DOHH2 (cell line): ENCODE measurements around the gene RBP5.

Experiments used
- H3F3A ChIP-seq: fragments of 200-600 bp; sonication (generic), shearing (Covaris generic); 2 replicates; pipeline ENCODE4 v1.6.0; 2016; ENCODE audit warnings: antibody characterized with exemption, mild to moderate bottlenecking; ENCODE audit not compliant: control insufficient read depth, insufficient read depth
- H3K27ac ChIP-seq: fragments of 200-600 bp; sonication (generic); 2 replicates; pipeline ENCODE4 v1.5.1; 2014; ENCODE audit warnings: low read depth, mild to moderate bottlenecking, low read length, moderate library complexity
- H3K27me3 ChIP-seq: fragments of 200-600 bp; sonication (generic); 2 replicates; pipeline ENCODE4 v1.6.1; 2014; ENCODE audit warnings: mild to moderate bottlenecking, low read length, mixed read lengths; ENCODE audit not compliant: control insufficient read depth
- H3K36me3 ChIP-seq: fragments of 200-600 bp; sonication (generic); 2 replicates; pipeline ENCODE4 v1.6.1; 2014; ENCODE audit warnings: mild to moderate bottlenecking, low read length, moderate library complexity, mixed read lengths; ENCODE audit not compliant: control insufficient read depth
- H3K4me1 ChIP-seq: fragments of 200-600 bp; sonication (generic); 2 replicates; pipeline ENCODE4 v1.6.1; 2014; ENCODE audit warnings: mild to moderate bottlenecking, low read length, mixed read lengths; ENCODE audit not compliant: control insufficient read depth
- H3K4me2 ChIP-seq: fragments of 200-600 bp; sonication (generic); 2 replicates; pipeline ENCODE4 v1.6.0; 2014; ENCODE audit warnings: mild to moderate bottlenecking, low read length, moderate library complexity
- H3K4me3 ChIP-seq: fragments of 200-600 bp; sonication (generic); 2 replicates; pipeline ENCODE4 v1.5.1; 2014; ENCODE audit warnings: mild to moderate bottlenecking, low read length, mixed read lengths
- H3K79me2 ChIP-seq: fragments of 200-600 bp; sonication (generic); 2 replicates; pipeline ENCODE4 v1.6.1; 2014; ENCODE audit warnings: mild to moderate bottlenecking, low read length, mixed read lengths; ENCODE audit not compliant: control insufficient read depth
- H3K9me2 ChIP-seq: fragments of 200-600 bp; sonication (generic); replicated peaks from 2 replicates; pipeline ENCODE4 v1.6.1; 2014; ENCODE audit warnings: mild to moderate bottlenecking, low read length, mixed read lengths; ENCODE audit not compliant: control insufficient read depth
- H3K9me3 ChIP-seq: fragments of 200-600 bp; sonication (generic); 2 replicates; pipeline ENCODE4 v1.6.1; 2014; ENCODE audit warnings: antibody characterized with exemption, low read length, mixed read lengths; ENCODE audit not compliant: control insufficient read depth, insufficient read depth
- H4K20me1 ChIP-seq: fragments of 200-600 bp; sonication (generic); 2 replicates; pipeline ENCODE4 v1.6.0; 2014; ENCODE audit warnings: low read depth, mild to moderate bottlenecking, antibody characterized with exemption, low read length, moderate library complexity; ENCODE audit not compliant: control insufficient read depth, insufficient read depth
- CTCF ChIP-seq: fragments of 200-600 bp; sonication (generic); IDR thresholded peaks from one replicate; pipeline ENCODE4 v1.5.1; 2014; ENCODE audit warnings: antibody characterized with exemption, mild to moderate bottlenecking, low read depth, low read length; ENCODE audit not compliant: poor library complexity, severe bottlenecking
- EZH2phosphoT487 ChIP-seq: fragments of 200-600 bp; sonication (generic); IDR thresholded peaks from 2 replicates; pipeline ENCODE4 v1.6.1; 2017; ENCODE audit warnings: borderline replicate concordance, mild to moderate bottlenecking, antibody characterized with exemption, low read length, moderate library complexity, mixed read lengths

The RBP5 gene

GRCh38 chr12:7134396-7135166 lies 5.9 kb upstream of the RBP5 start:
- Histone ChIP-seq H3K4me2 (no peak overlapping the region), H3K27me3 (peaks cover 31% of the 10 kb centered on the region), H3K27ac (no peak overlapping the region), H3K4me3 (no peak overlapping the region), H4K20me1 (no peaks in the 10 kb centered on the region), H3F3A (no peaks in the 10 kb centered on the region), H3K9me3 (no peaks in the 10 kb centered on the region), H3K4me1 (peaks cover 17% of the 10 kb centered on the region), H3K9me2 (no peaks in the 10 kb centered on the region), H3K36me3 (no peaks in the 10 kb centered on the region), H3K79me2 (no peaks in the 10 kb centered on the region)
- TF ChIP-seq CTCF (no peak), EZH2phosphoT487 (no peak)

GRCh38 chr12:7131502-7131866 lies 2.8 kb upstream of the RBP5 start:
- Histone ChIP-seq H3K79me2 (no peaks in the 10 kb centered on the region), H4K20me1 (no peaks in the 10 kb centered on the region), H3K36me3 (no peaks in the 10 kb centered on the region), H3K9me2 (no peaks in the 10 kb centered on the region), H3K4me1 (peaks cover 19% of the 10 kb centered on the region), H3K27me3 (peaks cover 45% of the 10 kb centered on the region), H3F3A (no peaks in the 10 kb centered on the region), H3K4me2 (no peak overlapping the region), H3K9me3 (no peaks in the 10 kb centered on the region), H3K27ac (no peak overlapping the region), H3K4me3 (no peak overlapping the region)
- no peak for TF ChIP-seq EZH2phosphoT487
- TF ChIP-seq CTCF, result no peak

- H3K9me3 ChIP-seq, result no peaks in the 10 kb centered on the region
- peaks cover 19% of the 10 kb centered on the region for H3K4me1 ChIP-seq
- TF ChIP-seq CTCF (no peak), EZH2phosphoT487 (0 out of 2 replicates have a peak, but pooled peaks have one; percentile 21)
- H3K4me2 ChIP-seq, result peak overlapping the region; percentile 72
- no peaks in the 10 kb centered on the region for H3K36me3 ChIP-seq
- H3K4me3 ChIP-seq, result peak overlapping the region; percentile 70
- H4K20me1 ChIP-seq, result no peaks in the 10 kb centered on the region
- no peaks in the 10 kb centered on the region for H3K79me2 ChIP-seq
- peaks cover 45% of the 10 kb centered on the region for H3K27me3 ChIP-seq
- H3K9me2 ChIP-seq, result no peaks in the 10 kb centered on the region
- H3F3A ChIP-seq, result no peaks in the 10 kb centered on the region
- no peak overlapping the region for H3K27ac ChIP-seq
These were observed 2.2 kb upstream of the RBP5 start for GRCh38 chr12:7130701-7131501.
